Ishikawa (cell line): ENCODE results near the gene CDYL2.

Experiments used
- CEBPB ChIP-seq: IDR thresholded peaks from 2 replicates; pipeline ENCODE4 v1.6.1; 2012
- CREB1 ChIP-seq: IDR thresholded peaks from 2 replicates; pipeline ENCODE4 v1.6.1; 2012; ENCODE audit warnings: low read depth
- EGR1 ChIP-seq: IDR thresholded peaks from 2 replicates; pipeline ENCODE4 v1.6.1; 2012
- EP300 ChIP-seq: IDR thresholded peaks from 2 replicates; pipeline ENCODE4 v1.6.1; 2012; ENCODE audit warnings: borderline replicate concordance
- FOXM1 ChIP-seq: IDR thresholded peaks from 2 replicates; pipeline ENCODE4 v1.6.1; 2012; ENCODE audit warnings: low read depth, borderline replicate concordance
- NFIC ChIP-seq: IDR thresholded peaks from 2 replicates; pipeline ENCODE4 v1.6.1; 2012
- RAD21 ChIP-seq: IDR thresholded peaks from 2 replicates; pipeline ENCODE4 v1.6.1; 2012; ENCODE audit warnings: low read depth
- TAF1 ChIP-seq: IDR thresholded peaks from 2 replicates; pipeline ENCODE4 v1.6.1; 2012; ENCODE audit warnings: low read depth, mild to moderate bottlenecking
- TCF12 ChIP-seq: IDR thresholded peaks from 2 replicates; pipeline ENCODE4 v1.6.1; 2012; ENCODE audit warnings: low read depth
- TEAD4 ChIP-seq: IDR thresholded peaks from 2 replicates; pipeline ENCODE4 v1.6.1; 2012
- YY1 ChIP-seq: IDR thresholded peaks from 2 replicates; pipeline ENCODE4 v1.6.1; 2012; ENCODE audit warnings: low read depth
- ZBTB7A ChIP-seq: IDR thresholded peaks from 2 replicates; pipeline ENCODE4 v1.6.1; 2012; ENCODE audit warnings: low read depth
- TF ChIP-seq, protein P1 (sequence below): IDR thresholded peaks from 2 replicates; pipeline ENCODE4 v1.6.1; 2012; ENCODE audit warnings: low read depth, mild to moderate bottlenecking
- TF ChIP-seq, protein P2 (sequence below): IDR thresholded peaks from 2 replicates; pipeline ENCODE4 v1.6.1; 2012
- TF ChIP-seq, protein P3 (sequence below): IDR thresholded peaks from 2 replicates; pipeline ENCODE4 v1.6.1; 2012

CDYL2 gene

DNA sequence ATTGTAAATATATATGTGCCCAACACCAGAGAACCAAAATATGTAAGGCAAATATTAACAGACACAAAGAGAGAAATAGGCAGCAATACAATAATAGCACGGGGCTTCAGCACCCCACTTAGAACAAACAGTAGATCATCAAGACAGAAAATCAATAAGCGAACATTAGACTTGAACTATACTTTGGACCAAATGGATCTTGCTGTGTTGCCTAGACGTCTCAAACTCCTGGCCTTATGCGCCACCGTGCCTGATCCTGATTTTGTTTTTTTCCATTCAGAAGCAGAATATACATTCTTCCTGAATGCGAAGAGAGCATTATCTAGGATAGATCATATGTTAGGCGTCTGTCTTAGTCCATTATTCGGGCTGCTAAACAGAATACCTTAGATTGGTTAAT, 41.9 kb upstream of the CDYL2 start:
- TF ChIP-seq FOXM1: no peak
- no peak for TF ChIP-seq RAD21
- no peak for TF ChIP-seq YY1
- no peak for TF ChIP-seq TCF12
- TF ChIP-seq ZBTB7A: no peak
- TF ChIP-seq TAF1: no peak
- TF ChIP-seq, protein P1, sequence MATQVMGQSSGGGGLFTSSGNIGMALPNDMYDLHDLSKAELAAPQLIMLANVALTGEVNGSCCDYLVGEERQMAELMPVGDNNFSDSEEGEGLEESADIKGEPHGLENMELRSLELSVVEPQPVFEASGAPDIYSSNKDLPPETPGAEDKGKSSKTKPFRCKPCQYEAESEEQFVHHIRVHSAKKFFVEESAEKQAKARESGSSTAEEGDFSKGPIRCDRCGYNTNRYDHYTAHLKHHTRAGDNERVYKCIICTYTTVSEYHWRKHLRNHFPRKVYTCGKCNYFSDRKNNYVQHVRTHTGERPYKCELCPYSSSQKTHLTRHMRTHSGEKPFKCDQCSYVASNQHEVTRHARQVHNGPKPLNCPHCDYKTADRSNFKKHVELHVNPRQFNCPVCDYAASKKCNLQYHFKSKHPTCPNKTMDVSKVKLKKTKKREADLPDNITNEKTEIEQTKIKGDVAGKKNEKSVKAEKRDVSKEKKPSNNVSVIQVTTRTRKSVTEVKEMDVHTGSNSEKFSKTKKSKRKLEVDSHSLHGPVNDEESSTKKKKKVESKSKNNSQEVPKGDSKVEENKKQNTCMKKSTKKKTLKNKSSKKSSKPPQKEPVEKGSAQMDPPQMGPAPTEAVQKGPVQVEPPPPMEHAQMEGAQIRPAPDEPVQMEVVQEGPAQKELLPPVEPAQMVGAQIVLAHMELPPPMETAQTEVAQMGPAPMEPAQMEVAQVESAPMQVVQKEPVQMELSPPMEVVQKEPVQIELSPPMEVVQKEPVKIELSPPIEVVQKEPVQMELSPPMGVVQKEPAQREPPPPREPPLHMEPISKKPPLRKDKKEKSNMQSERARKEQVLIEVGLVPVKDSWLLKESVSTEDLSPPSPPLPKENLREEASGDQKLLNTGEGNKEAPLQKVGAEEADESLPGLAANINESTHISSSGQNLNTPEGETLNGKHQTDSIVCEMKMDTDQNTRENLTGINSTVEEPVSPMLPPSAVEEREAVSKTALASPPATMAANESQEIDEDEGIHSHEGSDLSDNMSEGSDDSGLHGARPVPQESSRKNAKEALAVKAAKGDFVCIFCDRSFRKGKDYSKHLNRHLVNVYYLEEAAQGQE: no peak
- TF ChIP-seq, protein P2, sequence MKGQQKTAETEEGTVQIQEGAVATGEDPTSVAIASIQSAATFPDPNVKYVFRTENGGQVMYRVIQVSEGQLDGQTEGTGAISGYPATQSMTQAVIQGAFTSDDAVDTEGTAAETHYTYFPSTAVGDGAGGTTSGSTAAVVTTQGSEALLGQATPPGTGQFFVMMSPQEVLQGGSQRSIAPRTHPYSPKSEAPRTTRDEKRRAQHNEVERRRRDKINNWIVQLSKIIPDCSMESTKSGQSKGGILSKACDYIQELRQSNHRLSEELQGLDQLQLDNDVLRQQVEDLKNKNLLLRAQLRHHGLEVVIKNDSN: no peak
- no peak for TF ChIP-seq NFIC

DNA sequence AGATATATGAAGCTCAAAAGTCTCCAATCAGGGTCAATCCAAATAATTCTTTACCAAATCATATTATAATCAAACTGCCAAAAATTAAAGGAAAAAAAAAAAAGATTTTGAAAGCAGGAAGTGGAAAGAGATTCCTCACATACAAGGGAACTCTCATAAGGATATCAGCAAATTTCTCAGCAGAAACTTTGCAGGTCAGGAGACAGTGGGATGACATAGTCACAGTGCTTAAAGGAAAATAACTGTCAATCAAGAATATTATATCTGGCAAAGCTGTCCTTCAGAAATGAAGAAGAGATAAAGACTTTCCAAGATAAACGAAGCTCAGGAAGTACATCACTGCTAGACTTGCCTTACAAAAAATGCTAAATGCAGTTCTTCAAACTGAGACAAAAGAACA, 40.0 kb upstream of the CDYL2 start:
- TF ChIP-seq CEBPB: no peak
- no peak for TF ChIP-seq NFIC
- no peak for TF ChIP-seq TEAD4
- TF ChIP-seq EGR1: no peak
- no peak for TF ChIP-seq RAD21
- TF ChIP-seq EP300: no peak
- TF ChIP-seq, protein P2: no peak
- no peak for TF ChIP-seq YY1
- TF ChIP-seq TAF1: no peak
- TF ChIP-seq ZBTB7A: no peak
- TF ChIP-seq, protein P1: no peak
- no peak for TF ChIP-seq TCF12
- TF ChIP-seq CREB1: no peak
- no peak for TF ChIP-seq FOXM1
- TF ChIP-seq, protein P3, sequence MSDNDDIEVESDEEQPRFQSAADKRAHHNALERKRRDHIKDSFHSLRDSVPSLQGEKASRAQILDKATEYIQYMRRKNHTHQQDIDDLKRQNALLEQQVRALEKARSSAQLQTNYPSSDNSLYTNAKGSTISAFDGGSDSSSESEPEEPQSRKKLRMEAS: no peak

DNA sequence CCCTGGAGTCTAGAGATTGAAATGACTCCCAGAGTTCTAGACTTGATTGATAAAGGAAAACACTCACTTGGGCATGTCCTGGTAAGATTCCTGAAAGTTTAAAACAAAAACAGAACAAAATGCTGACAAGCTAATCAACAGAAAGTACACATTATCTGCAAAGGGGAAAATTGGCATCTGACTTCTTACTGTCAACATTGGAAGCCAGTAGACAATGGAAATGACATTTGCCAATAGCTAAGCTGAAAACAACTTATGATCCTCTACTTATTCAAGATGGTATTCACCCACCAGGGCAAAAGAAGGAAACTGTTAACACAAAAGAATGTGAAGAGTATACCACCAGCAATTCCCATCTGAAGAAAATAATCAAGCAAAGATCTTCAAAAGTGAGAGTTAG, 36.8 kb upstream of the CDYL2 start:
- TF ChIP-seq TCF12: no peak
- TF ChIP-seq, protein P1: no peak
- TF ChIP-seq, protein P2: no peak

DNA sequence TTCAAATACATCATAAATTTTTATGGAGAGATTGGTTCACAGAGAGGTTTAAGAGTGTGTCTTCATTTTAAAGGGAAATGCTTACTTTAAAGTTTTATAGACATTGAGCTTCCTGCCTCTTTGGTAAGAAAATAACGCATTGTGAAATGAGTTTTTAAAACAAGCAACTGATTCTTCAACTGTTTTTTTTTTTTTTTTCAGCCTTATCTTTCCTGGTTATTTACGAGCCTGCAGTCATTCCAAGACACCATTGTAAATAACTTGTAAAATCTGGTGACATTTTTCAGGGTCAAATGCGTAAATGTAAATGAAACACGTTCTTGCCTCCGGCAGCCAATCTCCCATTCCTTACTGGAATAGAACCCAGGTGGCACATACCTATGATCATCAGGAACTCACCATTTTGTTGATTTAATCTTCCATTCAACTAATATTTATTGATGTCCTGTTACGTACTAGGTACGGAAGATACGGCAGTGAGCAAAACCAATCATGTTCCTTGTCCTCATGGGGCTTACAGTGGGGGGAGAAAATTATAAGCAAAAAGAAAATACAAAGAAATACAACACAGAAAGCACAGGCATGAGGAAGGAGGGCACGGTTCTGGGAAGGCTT, 33.2 kb upstream of the CDYL2 start:
- TF ChIP-seq TEAD4: no peak
- TF ChIP-seq CREB1: no peak
- no peak for TF ChIP-seq YY1
- TF ChIP-seq EP300: no peak
- no peak for TF ChIP-seq NFIC
- no peak for TF ChIP-seq CEBPB
- TF ChIP-seq FOXM1: no peak
- TF ChIP-seq ZBTB7A: no peak
- TF ChIP-seq, protein P3: no peak

DNA sequence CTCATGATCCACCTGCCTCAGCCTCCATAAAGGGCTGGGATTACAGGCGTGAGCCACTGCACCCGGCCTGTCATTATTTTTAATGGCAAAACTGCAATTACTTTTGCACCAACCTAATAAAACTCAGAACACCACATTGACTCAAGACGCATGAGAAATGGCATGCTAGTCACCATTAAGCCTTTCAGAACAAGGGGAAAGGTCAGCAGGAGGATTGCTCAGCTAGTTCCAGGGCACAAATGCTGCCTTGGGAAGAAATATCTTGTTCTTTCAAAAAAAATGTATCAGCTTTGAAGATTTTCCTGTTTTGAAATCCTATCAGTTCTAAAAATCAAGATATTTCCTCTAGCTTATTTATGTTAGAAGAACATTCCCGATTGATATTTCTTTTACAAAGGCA, 32.4 kb upstream of the CDYL2 start:
- TF ChIP-seq FOXM1: no peak
- TF ChIP-seq RAD21: no peak
- TF ChIP-seq TEAD4: no peak
- TF ChIP-seq, protein P2: no peak
- no peak for TF ChIP-seq YY1
- TF ChIP-seq, protein P1: no peak
- no peak for TF ChIP-seq CEBPB
- TF ChIP-seq, protein P3: no peak
- no peak for TF ChIP-seq CREB1
- no peak for TF ChIP-seq EP300
- TF ChIP-seq ZBTB7A: no peak
- TF ChIP-seq NFIC: no peak
- TF ChIP-seq EGR1: no peak
